Endothelial cell of umbilical vein (primary cell): ENCODE measurements around the gene ARHGAP10. TPM values are rescaled to one million over a fixed set of nuclear protein-coding genes. Genes with fewer than 3 reads are reported as not detected.

Experiments
- BruUV-seq: library from RNA; stranded (reverse); fragments of 400-500 nt; replicated peaks from 2 replicates; lab custom pipeline; 2021; lab: Mats Ljungman, UMichigan
- CTCF ChIA-PET: fragments of 300-600, 350-600 bp; sonication (Branson Sonifier 250); formaldehyde crosslinking; loops from one replicate; lab custom pipeline; 2021; ENCODE audit warnings: antibody characterized with exemption, inconsistent platforms; lab: Charles Lee
- POLR2A ChIA-PET: fragments of 300-600, 350-600 bp; sonication (Branson Sonifier 250); formaldehyde crosslinking; loops from one replicate; lab custom pipeline; 2021; ENCODE audit warnings: antibody characterized with exemption, inconsistent platforms; lab: Charles Lee
- DNase-seq: peaks from one replicate; pipeline ENCODE4 v3.0.0-alpha.2; 2011; ENCODE audit warnings: low read depth, low spot score
- FAIRE-seq: peaks from 2 replicates; lab custom pipeline; 2011; peaks lifted over from hg19 to GRCh38; lab: Jason Lieb, UNC
- H2AFZ ChIP-seq: 2 replicates; pipeline ENCODE4 v1.6.0; 2012; ENCODE audit warnings: low read depth, low read length, control low read depth, inconsistent platforms
- H3K27ac ChIP-seq: 2 replicates; pipeline ENCODE4 v1.5.1; 2011; ENCODE audit warnings: low read depth, mild to moderate bottlenecking, control low read depth, low read length, moderate library complexity; ENCODE audit not compliant: insufficient read depth
- H3K27me3 ChIP-seq, 2 experiments: 2 replicates each; pipeline versions ENCODE4 v1.6.0 to v1.6.1; 2011; ENCODE audit warnings: low read length in 2 of 2, mixed read lengths in 1 of 2; ENCODE audit not compliant: control insufficient read depth in 2 of 2, insufficient read depth in 2 of 2
- H3K36me3 ChIP-seq, 2 experiments: 2 replicates in 1 of 2; 3 replicates in 1 of 2; pipeline ENCODE4 v1.5.1; 2011; ENCODE audit warnings: low read length in 2 of 2, mild to moderate bottlenecking in 1 of 2, moderate library complexity in 1 of 2; ENCODE audit not compliant: control insufficient read depth in 2 of 2, insufficient read depth in 2 of 2; ENCODE audit errors: extremely low read depth in 1 of 2
- H3K4me1 ChIP-seq: 3 replicates; pipeline ENCODE4 v1.5.1; 2011; ENCODE audit warnings: mild to moderate bottlenecking, low read length; ENCODE audit not compliant: control insufficient read depth, insufficient read depth; ENCODE audit errors: extremely low read depth
- H3K4me2 ChIP-seq: 2 replicates; pipeline ENCODE4 v1.6.1; 2011; ENCODE audit warnings: low read length, control low read depth, mixed read lengths; ENCODE audit not compliant: insufficient read depth
- H3K4me3 ChIP-seq, 3 experiments: fragments of 200-600 bp in 1 of 3; sonication (generic), shearing (Covaris generic) in 1 of 3; replicated peaks in 1 of 3; 2 replicates each; pipeline ENCODE4 v1.5.1; 2011 to 2016; ENCODE audit warnings: control low read depth in 3 of 3, low read length in 3 of 3, mild to moderate bottlenecking in 2 of 3, inconsistent platforms in 1 of 3, low read depth in 1 of 3, moderate library complexity in 1 of 3; ENCODE audit not compliant: insufficient read depth in 1 of 3
- H3K79me2 ChIP-seq: 2 replicates; pipeline ENCODE4 v1.6.0; 2012; ENCODE audit warnings: low read length, inconsistent platforms; ENCODE audit not compliant: control insufficient read depth, insufficient read depth
- H3K9ac ChIP-seq: replicated peaks from 2 replicates; pipeline ENCODE3; 2011; ENCODE audit warnings: low read length, control low read depth; ENCODE audit not compliant: insufficient read depth; ENCODE audit errors: extremely low read depth
- H3K9me1 ChIP-seq: replicated peaks from 3 replicates; pipeline ENCODE4 v1.6.0; 2011; ENCODE audit warnings: mild to moderate bottlenecking, low read length; ENCODE audit not compliant: control insufficient read depth, insufficient read depth; ENCODE audit errors: extremely low read depth
- H3K9me3 ChIP-seq: replicated peaks from 2 replicates; pipeline ENCODE4 v1.5.1; 2012; ENCODE audit warnings: low read length, inconsistent platforms; ENCODE audit not compliant: control insufficient read depth, insufficient read depth
- H4K20me1 ChIP-seq: replicated peaks from 2 replicates; pipeline ENCODE3; 2011; ENCODE audit warnings: mild to moderate bottlenecking, low read length; ENCODE audit not compliant: control insufficient read depth, insufficient read depth; ENCODE audit errors: extremely low read depth
- EZH2 ChIP-seq: IDR thresholded peaks from 2 replicates; pipeline ENCODE4 v1.6.1; 2012; ENCODE audit warnings: borderline replicate concordance, low read depth, mild to moderate bottlenecking, moderate library complexity, low read length, inconsistent platforms; ENCODE audit not compliant: severe bottlenecking
- FOS ChIP-seq: IDR thresholded peaks from 2 replicates; pipeline ENCODE4 v1.6.1; 2011; ENCODE audit warnings: mild to moderate bottlenecking, low read length, moderate library complexity, borderline replicate concordance; ENCODE audit not compliant: insufficient read depth
- GATA2 ChIP-seq: IDR thresholded peaks from 2 replicates; pipeline ENCODE4 v1.7.0; 2011; ENCODE audit warnings: low read depth, mild to moderate bottlenecking, moderate library complexity, mixed read lengths, low read length; ENCODE audit not compliant: insufficient read length, insufficient read depth
- JUN ChIP-seq: IDR thresholded peaks from 2 replicates; pipeline ENCODE4 v1.6.1; 2011; ENCODE audit warnings: borderline replicate concordance, low read depth; ENCODE audit not compliant: insufficient read length, insufficient read depth
- MYC ChIP-seq: IDR thresholded peaks from one replicate; pipeline ENCODE4 v1.6.1; 2011; ENCODE audit warnings: mild to moderate bottlenecking, low read depth, low read length
- POLR2A ChIP-seq: IDR thresholded peaks from 2 replicates; pipeline ENCODE4 v1.6.1; 2012; ENCODE audit warnings: low read depth, mild to moderate bottlenecking, control low read depth, low read length
- POLR2AphosphoS5 ChIP-seq: IDR thresholded peaks from 2 replicates; pipeline ENCODE4 v1.6.1; 2012; ENCODE audit warnings: low read depth, mild to moderate bottlenecking, control low read depth, low read length, moderate library complexity; ENCODE audit not compliant: insufficient read depth
- dilution Hi-C: fragments of 300-500 bp; cut with MboI; formaldehyde crosslinking; loops from one replicate; pipeline ENCODE4 v1.15.0; 2019; ENCODE audit warnings: low sequenced_read_pairs; ENCODE audit not compliant: extremely low pct_ligation_motif_present
- intact Hi-C: fragments of 100-400 bp; cut with micrococcal nuclease; formaldehyde crosslinking; loops from one replicate; pipeline ENCODE4 v1.10.0; 2022
- polyA plus RNA-seq, 4 experiments: library from polyadenylated mRNA; depleted of rRNA in 3 of 4; stranded (reverse) in 3 of 4; unstranded in 1 of 4; fragments of >200 nt; gene quantifications; 2 replicates each; pipeline versions ENCODE4 v1.2.1 to v1.2.3, GENCODE V29; 2011 to 2012; ENCODE audit warnings: missing spikeins in 1 of 4
- total RNA-seq: library from RNA; stranded (reverse); gene quantifications from 2 replicates; pipeline ENCODE4 v1.2.3, GENCODE V29; 2021
- TF ChIP-seq, protein P1 (sequence below), 2 donors: IDR thresholded peaks; 1 replicate in 1 of 2; 2 replicates in 1 of 2; pipeline ENCODE4 v1.5.1; 2011; ENCODE audit warnings: low read length in 2 of 2, mild to moderate bottlenecking in 2 of 2, moderate library complexity in 2 of 2, control low read depth in 1 of 2, inconsistent platforms in 1 of 2, low read depth in 1 of 2; ENCODE audit not compliant: insufficient read depth in 1 of 2; ENCODE audit errors: extremely low read depth in 1 of 2
- TF ChIP-seq, protein P2 (sequence below): IDR thresholded peaks from 2 replicates; pipeline ENCODE4 v1.6.1; 2011; ENCODE audit not compliant: insufficient read depth, insufficient read length

The ARHGAP10 gene
- total and polyA plus RNA-seq, 2 donors (not counting 3 experiments of a cell fraction or from before 2014, with no cell fraction given): 20.4 to 36.7 TPM

DNA sequence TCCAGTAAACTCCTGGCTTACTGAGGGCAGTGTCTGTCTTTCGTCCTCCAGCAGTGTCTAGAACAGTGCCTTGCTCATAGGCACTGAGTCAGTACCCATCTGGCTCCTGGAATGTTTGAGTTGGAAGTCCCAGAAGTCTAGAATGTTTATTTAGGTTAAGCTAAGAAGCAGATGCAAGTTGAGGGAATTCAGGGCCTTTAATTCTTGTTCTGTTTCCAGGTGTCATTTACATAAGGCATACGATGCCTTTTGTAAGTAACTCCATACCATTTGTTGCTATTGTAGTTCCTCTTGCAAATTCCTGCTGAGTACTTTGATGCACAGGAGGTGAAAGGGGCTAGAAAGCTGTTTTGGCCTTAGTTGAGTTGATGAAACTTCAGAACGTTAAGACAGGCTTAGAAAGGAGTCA is 22.2 kb downstream of the ARHGAP10 start:
- Histone ChIP-seq H3K9me3 (no peaks in the 10 kb centered on the region), H4K20me1 (no peaks in the 10 kb centered on the region), H3K9me1 (no peaks in the 10 kb centered on the region), H3K27ac (peak overlapping the region; percentile 7), H3K4me2 (no peak overlapping the region), H3K9ac (no peak overlapping the region), H3K36me3 (no peaks in the 10 kb centered on the region), H3K4me1 (peaks cover 11% of the 10 kb centered on the region), H2AFZ (no peak overlapping the region), H3K4me3 (no peak overlapping the region), H3K79me2 (peaks cover 49% of the 10 kb centered on the region), H3K27me3 (no peaks in the 10 kb centered on the region)
- ChIA-PET POLR2A (no interaction called here), CTCF (interaction anchor here (1.2 to 3.6 kb wide), 5 partner anchors 9 to 112 kb away, joined by 3 to 24 read pairs (median 5); no protein-coding TSS in a partner anchor)
- DNase-seq (peak; percentile 61), FAIRE-seq (peak; percentile 85)
- dilution Hi-C loops: no loop called here
- no peak for TF ChIP-seq MYC
- TF ChIP-seq, protein P1, sequence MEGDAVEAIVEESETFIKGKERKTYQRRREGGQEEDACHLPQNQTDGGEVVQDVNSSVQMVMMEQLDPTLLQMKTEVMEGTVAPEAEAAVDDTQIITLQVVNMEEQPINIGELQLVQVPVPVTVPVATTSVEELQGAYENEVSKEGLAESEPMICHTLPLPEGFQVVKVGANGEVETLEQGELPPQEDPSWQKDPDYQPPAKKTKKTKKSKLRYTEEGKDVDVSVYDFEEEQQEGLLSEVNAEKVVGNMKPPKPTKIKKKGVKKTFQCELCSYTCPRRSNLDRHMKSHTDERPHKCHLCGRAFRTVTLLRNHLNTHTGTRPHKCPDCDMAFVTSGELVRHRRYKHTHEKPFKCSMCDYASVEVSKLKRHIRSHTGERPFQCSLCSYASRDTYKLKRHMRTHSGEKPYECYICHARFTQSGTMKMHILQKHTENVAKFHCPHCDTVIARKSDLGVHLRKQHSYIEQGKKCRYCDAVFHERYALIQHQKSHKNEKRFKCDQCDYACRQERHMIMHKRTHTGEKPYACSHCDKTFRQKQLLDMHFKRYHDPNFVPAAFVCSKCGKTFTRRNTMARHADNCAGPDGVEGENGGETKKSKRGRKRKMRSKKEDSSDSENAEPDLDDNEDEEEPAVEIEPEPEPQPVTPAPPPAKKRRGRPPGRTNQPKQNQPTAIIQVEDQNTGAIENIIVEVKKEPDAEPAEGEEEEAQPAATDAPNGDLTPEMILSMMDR (IDR thresholded peaks at IDR 0.05; ENCODE audit: extremely low read depth in 1 of 2, insufficient read depth in 1 of 2, low read depth in 1 of 2, low read length in 2 of 2): no peak
- TF ChIP-seq POLR2A: no peak
- BruUV-seq: no TSS peak
- intact Hi-C loops: no loop called here

DNA sequence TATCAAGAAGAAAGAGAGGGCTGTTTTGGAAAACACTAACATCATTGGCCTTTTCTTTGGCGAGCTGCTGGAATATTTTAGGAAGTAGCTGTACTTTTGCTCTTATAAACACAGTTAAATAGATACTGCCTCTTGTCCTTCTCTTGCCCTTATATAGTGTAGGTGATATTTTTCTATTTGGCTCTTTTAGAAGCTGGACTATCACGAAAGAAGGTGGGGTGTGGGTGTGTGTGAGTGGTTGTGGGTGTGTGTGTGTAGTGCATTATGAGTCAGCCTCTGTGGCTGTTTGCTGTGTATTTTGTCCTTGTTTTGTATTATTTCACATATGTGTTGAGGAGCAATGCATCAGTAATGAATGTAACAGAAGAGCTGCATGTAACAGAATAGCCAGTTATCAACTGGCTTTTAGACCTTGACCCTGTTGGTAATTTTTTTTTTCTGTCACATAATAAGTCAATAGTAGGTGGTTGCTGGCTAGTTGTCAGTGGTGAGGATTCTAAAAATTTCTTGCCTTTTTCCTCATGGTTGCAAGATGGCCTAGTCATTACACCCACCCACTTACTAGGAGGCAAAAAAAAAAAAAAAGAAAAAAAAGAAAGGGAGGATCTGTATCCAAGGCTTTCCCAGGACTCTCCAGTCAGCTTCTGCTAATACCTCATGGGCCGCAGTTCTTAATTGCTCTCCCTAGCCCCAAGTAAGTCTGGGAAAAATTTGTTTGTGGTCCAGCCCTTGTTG is 23.8 kb downstream of the ARHGAP10 start:
- TF ChIP-seq EZH2: no peak
- TF ChIP-seq, protein P1 (IDR thresholded peaks at IDR 0.05; ENCODE audit: extremely low read depth in 1 of 2, insufficient read depth in 1 of 2, low read depth in 1 of 2, low read length in 2 of 2): no peak
- no peak for TF ChIP-seq POLR2AphosphoS5
- TF ChIP-seq JUN: no peak
- no peak for TF ChIP-seq FOS
- TF ChIP-seq, protein P2, sequence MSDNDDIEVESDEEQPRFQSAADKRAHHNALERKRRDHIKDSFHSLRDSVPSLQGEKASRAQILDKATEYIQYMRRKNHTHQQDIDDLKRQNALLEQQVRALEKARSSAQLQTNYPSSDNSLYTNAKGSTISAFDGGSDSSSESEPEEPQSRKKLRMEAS: no peak
- no peak for TF ChIP-seq GATA2
- no peak for TF ChIP-seq POLR2A
- TF ChIP-seq MYC: no peak
- Histone ChIP-seq H3K9me1 (no peaks in the 10 kb centered on the region), H3K4me2 (no peak overlapping the region), H3K36me3 (no peaks in the 10 kb centered on the region), H3K27me3 (no peaks in the 10 kb centered on the region), H3K9me3 (no peaks in the 10 kb centered on the region), H3K4me1 (peaks cover 11% of the 10 kb centered on the region), H4K20me1 (no peaks in the 10 kb centered on the region), H3K79me2 (peaks cover 44% of the 10 kb centered on the region), H3K9ac (no peak overlapping the region), H3K27ac (no peak overlapping the region), H3K4me3 (no peak overlapping the region), H2AFZ (no peak overlapping the region)
- CTCF ChIA-PET: interaction anchor here (0.8 to 1.0 kb wide), 2 partner anchors 110 to 111 kb away, joined by 3 to 5 read pairs; no protein-coding TSS in a partner anchor
- dilution Hi-C loops: no loop called here
- DNase-seq: no peak
- intact Hi-C loops: loop anchor here (1.0 kb wide), 1 partner anchor 13 kb away; no protein-coding TSS in a partner anchor
- POLR2A ChIA-PET: no interaction called here
- no TSS peak for BruUV-seq
- no peak for FAIRE-seq
